ENCODE results near the gene NOL4L.

The NOL4L gene

DNA sequence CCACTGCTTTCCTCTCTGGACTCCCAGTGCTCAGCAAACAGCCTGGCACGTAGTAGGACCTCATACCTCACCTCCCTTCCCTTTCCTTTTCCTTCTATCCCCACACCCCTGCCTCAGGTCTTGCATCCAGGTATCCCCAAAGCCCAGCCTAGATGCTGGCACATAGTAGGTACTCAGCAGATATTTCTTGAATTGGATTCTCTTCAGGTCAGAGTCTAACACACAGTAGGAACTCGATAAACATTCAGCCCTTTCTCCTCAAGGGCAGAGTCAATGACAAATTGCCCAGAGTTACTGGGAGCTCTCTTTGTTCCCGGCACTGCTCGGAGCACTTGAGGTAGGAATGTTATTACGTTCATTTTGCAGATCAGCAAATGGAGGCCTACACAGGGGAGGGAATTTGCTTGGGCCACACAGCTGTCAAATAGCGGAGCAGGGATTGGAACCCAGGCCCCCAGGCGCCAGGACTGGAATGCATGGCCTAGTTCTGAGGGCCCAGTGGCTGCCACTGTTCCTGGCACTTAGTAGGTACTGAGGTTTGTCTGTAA is 25.9 kb downstream of the NOL4L start:
- Histone ChIP-seq H3K9ac (ENCODE audit: low read depth, low read length) (no peak overlapping the region), H3K27ac (ENCODE audit: low read depth, low read length) (no peak overlapping the region), H3K27me3 (ENCODE audit: control insufficient read depth, insufficient read depth, low read length) (no peaks in the 10 kb centered on the region), H3K36me3 (ENCODE audit: control insufficient read depth, insufficient read depth, low read length) (no peaks in the 10 kb centered on the region), H3K4me3 (ENCODE audit: low read depth, low read length) (no peak overlapping the region), H3K9me3 (ENCODE audit: control insufficient read depth, insufficient read depth, low read length) (no peaks in the 10 kb centered on the region), H3K4me1 (ENCODE audit: control insufficient read depth, insufficient read depth, low read length) (peaks cover 6% of the 10 kb centered on the region; the same call in 1 of the 2 replicates)

DNA sequence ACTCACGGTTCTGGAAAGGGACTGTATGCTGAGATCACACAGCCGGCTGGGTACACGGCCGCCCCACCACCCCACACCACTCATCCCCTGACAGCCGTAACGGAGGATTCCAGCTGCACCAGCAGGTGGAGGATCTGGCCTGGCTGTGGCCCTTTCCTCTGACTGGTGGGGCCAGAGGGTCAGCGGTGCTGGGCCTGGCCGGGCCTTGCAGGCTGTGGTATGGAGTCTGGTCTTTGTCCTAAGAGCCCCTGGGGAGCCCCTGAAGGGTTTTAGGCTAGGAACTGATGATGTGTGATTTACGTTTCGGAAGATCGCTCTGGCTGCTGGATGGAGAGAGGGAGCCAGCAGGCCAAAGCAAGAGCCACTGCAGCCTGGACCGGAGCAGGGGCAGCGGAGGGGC is 26.6 kb downstream of the NOL4L start:
- H3K9ac ChIP-seq (ENCODE audit: low read depth, low read length), result no peak overlapping the region

DNA sequence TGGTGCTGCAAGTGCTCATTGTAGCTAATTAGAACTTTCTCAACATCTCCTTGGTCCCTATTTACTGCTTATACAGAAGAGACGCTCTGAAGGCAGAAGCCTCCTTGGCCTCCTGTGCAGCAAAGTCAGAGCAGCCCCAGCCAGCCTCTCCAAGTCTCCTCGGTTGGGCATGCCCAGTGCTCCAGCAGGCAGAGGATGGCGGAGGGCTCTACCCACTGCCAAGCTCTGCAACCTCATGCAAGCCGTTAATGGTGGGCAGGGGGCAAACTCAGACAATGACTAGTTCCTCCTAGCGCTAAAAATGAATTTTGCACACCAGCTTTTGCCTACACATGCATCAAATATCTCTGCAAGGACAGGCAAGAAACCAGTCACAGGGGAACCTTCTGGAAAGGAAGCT is 27.8 kb downstream of the NOL4L start:
- peaks cover 4% of the 10 kb centered on the region; the same call in 1 of the 2 replicates for H3K4me1 ChIP-seq (ENCODE audit: control insufficient read depth, insufficient read depth, low read length)
- H3K36me3 ChIP-seq (ENCODE audit: control insufficient read depth, insufficient read depth, low read length), result no peaks in the 10 kb centered on the region
- no peaks in the 10 kb centered on the region for H3K9me3 ChIP-seq (ENCODE audit: control insufficient read depth, insufficient read depth, low read length)
- H3K4me3 ChIP-seq (ENCODE audit: low read depth, low read length), result no peak overlapping the region
- no peak overlapping the region for H3K9ac ChIP-seq (ENCODE audit: low read depth, low read length)
- no peak overlapping the region for H3K27ac ChIP-seq (ENCODE audit: low read depth, low read length)
- H3K27me3 ChIP-seq (ENCODE audit: control insufficient read depth, insufficient read depth, low read length), result no peaks in the 10 kb centered on the region

More for the DNA sequence above, 26.6 kb downstream of the NOL4L start:
- Histone ChIP-seq H3K36me3 (ENCODE audit: control insufficient read depth, insufficient read depth, low read length) (no peaks in the 10 kb centered on the region), H3K27me3 (ENCODE audit: control insufficient read depth, insufficient read depth, low read length) (no peaks in the 10 kb centered on the region), H3K27ac (ENCODE audit: low read depth, low read length) (no peak overlapping the region), H3K9me3 (ENCODE audit: control insufficient read depth, insufficient read depth, low read length) (no peaks in the 10 kb centered on the region), H3K4me1 (ENCODE audit: control insufficient read depth, insufficient read depth, low read length) (peaks cover 6% of the 10 kb centered on the region; the same call in 1 of the 2 replicates), H3K4me3 (ENCODE audit: low read depth, low read length) (no peak overlapping the region)

DNA sequence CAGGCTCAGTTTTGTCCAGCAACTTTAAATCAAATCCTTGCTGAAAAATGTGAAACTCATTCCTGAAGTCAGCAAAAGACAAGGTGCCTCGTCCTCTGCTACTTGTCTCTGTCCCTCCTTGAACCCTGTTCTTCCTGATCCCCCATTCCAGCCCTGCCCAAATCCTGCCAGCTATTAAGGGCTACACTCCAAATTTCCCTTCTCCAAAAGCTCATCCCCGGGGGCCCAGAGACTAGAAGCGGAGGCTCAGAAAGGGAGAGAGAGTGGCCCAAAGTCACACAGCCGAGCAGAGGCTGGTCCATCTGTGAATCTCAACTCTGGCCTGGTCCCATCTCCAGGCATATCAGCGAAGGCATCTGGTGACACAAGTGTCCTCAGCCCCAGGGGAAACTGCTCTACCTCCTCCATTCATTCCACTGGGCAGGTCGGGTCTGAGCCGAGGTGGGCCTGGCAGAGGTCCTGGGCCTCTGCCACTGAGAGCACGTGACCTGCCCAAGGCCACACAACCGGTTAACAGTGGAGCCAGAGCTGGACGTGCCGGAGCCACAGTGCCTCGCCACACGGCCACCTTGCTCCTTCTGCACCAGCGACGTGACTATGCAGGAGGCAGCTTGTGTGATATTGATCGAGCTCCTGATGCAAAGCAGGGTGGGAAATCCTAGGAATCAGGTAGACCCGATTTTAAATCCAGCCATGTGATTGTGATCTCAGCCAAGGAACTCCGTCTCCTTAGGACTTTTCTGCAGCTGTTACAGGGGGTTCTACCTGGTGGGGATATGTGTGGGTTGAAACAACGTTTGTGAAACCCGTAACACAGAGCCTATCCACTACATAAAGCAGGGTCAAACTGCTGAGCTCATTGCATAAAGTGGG is 28.6 kb downstream of the NOL4L start:
- Histone ChIP-seq H3K27ac (ENCODE audit: low read depth, low read length) (no peak overlapping the region), H3K27me3 (ENCODE audit: control insufficient read depth, insufficient read depth, low read length) (no peaks in the 10 kb centered on the region), H3K36me3 (ENCODE audit: control insufficient read depth, insufficient read depth, low read length) (no peaks in the 10 kb centered on the region), H3K4me1 (ENCODE audit: control insufficient read depth, insufficient read depth, low read length) (no peaks in the 10 kb centered on the region; the same call in 1 of the 2 replicates), H3K9me3 (ENCODE audit: control insufficient read depth, insufficient read depth, low read length) (no peaks in the 10 kb centered on the region), H3K9ac (ENCODE audit: low read depth, low read length) (no peak overlapping the region), H3K4me3 (ENCODE audit: low read depth, low read length) (no peak overlapping the region)

DNA sequence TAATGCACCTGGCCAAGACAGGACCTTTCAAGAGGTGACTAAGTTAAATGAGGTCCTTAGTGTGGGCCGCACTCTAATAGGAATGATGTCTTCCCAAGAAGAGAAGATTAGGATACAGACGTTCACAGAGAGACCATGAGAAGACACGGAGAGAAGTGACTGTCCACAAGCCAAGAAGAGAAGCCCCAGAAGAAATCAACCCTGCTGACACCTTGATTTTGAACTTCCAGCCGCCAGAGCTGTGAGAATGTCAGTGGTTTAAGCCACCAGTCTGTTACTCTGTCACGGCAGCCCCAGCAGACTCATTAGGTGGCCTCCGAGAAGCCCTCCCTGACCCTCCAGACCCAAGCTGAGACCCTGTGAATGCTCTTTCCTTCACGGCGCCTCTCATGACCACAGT is 29.5 kb downstream of the NOL4L start:
- H3K36me3 ChIP-seq (ENCODE audit: control insufficient read depth, insufficient read depth, low read length), result no peaks in the 10 kb centered on the region
- no peaks in the 10 kb centered on the region for H3K27me3 ChIP-seq (ENCODE audit: control insufficient read depth, insufficient read depth, low read length)
- H3K9me3 ChIP-seq (ENCODE audit: control insufficient read depth, insufficient read depth, low read length), result no peaks in the 10 kb centered on the region
- H3K9ac ChIP-seq (ENCODE audit: low read depth, low read length), result no peak overlapping the region
- no peak overlapping the region for H3K4me3 ChIP-seq (ENCODE audit: low read depth, low read length)
- H3K27ac ChIP-seq (ENCODE audit: low read depth, low read length), result no peak overlapping the region
- H3K4me1 ChIP-seq (ENCODE audit: control insufficient read depth, insufficient read depth, low read length), result no peaks in the 10 kb centered on the region; the same call in 1 of the 2 replicates

DNA sequence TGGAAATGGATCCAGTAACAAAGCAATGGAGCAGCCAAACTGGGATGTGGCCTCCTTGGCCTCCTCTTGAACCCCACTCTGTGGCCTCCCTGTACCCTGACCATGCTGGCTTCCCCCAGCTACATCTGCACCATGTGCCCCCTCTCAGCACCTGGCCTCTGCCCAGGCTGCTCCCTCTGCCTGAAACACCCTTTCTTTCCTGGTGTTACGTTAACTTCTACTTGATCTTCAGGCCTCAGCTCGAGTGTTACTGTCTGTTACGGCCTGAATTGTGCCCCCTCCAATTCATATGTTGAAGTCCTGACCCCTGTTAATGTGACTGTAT is 30.2 kb downstream of the NOL4L start:
- no peak overlapping the region for H3K27ac ChIP-seq (ENCODE audit: low read depth, low read length)
- no peaks in the 10 kb centered on the region for H3K36me3 ChIP-seq (ENCODE audit: control insufficient read depth, insufficient read depth, low read length)

DNA sequence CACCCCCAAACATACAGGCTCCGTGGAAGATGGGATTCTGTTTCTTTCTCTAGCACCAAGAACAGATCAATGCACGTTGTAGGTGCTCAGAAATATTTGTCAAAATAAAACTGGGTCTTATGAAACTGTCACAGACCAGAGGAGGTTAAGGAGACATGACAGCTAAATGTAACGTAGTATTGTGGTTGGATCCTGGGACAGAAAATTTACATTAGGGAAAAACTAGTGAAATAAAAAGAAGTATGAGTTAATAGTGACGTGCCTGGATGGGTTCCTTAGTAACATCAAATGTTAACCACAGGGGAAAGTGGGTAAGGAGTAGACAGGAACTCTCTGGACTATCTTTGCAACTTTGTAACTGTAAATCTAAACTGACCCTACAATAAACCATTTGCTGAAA is 31.5 kb downstream of the NOL4L start:
- Histone ChIP-seq H3K4me1 (ENCODE audit: control insufficient read depth, insufficient read depth, low read length) (no peaks in the 10 kb centered on the region; the same call in 1 of the 2 replicates), H3K27me3 (ENCODE audit: control insufficient read depth, insufficient read depth, low read length) (no peaks in the 10 kb centered on the region), H3K4me3 (ENCODE audit: low read depth, low read length) (no peak overlapping the region), H3K9me3 (ENCODE audit: control insufficient read depth, insufficient read depth, low read length) (no peaks in the 10 kb centered on the region), H3K27ac (ENCODE audit: low read depth, low read length) (no peak overlapping the region), H3K36me3 (ENCODE audit: control insufficient read depth, insufficient read depth, low read length) (no peaks in the 10 kb centered on the region), H3K9ac (ENCODE audit: low read depth, low read length) (no peak overlapping the region)

More for the DNA sequence above, 30.2 kb downstream of the NOL4L start:
- H3K4me3 ChIP-seq (ENCODE audit: low read depth, low read length), result no peak overlapping the region
- no peaks in the 10 kb centered on the region for H3K27me3 ChIP-seq (ENCODE audit: control insufficient read depth, insufficient read depth, low read length)
- no peak overlapping the region for H3K9ac ChIP-seq (ENCODE audit: low read depth, low read length)
- H3K4me1 ChIP-seq (ENCODE audit: control insufficient read depth, insufficient read depth, low read length), result no peaks in the 10 kb centered on the region; the same call in 1 of the 2 replicates
- no peaks in the 10 kb centered on the region for H3K9me3 ChIP-seq (ENCODE audit: control insufficient read depth, insufficient read depth, low read length)

DNA sequence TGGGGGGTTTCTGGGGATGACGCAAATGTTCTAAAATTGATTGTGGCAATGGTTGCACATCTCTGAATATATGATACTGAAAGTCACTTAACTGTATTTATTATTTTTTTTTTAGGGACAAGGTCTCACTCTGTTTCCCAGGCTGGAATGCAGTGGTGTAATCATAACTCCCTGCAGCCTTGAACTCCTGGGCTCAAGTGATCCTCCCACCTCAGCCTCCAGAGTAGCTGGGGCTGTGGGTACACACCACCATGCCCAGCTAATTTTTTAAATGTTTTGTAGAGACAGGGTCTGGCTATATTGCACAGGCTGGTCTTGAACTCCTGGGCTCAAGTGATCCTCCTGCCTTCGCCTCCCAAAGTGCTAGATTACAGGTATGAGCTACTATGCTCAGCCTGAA is 33.4 kb downstream of the NOL4L start:
- no peak overlapping the region for H3K4me3 ChIP-seq (ENCODE audit: low read depth, low read length)
- no peaks in the 10 kb centered on the region for H3K36me3 ChIP-seq (ENCODE audit: control insufficient read depth, insufficient read depth, low read length)
- no peak overlapping the region for H3K9ac ChIP-seq (ENCODE audit: low read depth, low read length)
- no peaks in the 10 kb centered on the region for H3K27me3 ChIP-seq (ENCODE audit: control insufficient read depth, insufficient read depth, low read length)
- H3K4me1 ChIP-seq (ENCODE audit: control insufficient read depth, insufficient read depth, low read length), result no peaks in the 10 kb centered on the region
- H3K9me3 ChIP-seq (ENCODE audit: control insufficient read depth, insufficient read depth, low read length), result no peaks in the 10 kb centered on the region
- no peak overlapping the region for H3K27ac ChIP-seq (ENCODE audit: low read depth, low read length)

DNA sequence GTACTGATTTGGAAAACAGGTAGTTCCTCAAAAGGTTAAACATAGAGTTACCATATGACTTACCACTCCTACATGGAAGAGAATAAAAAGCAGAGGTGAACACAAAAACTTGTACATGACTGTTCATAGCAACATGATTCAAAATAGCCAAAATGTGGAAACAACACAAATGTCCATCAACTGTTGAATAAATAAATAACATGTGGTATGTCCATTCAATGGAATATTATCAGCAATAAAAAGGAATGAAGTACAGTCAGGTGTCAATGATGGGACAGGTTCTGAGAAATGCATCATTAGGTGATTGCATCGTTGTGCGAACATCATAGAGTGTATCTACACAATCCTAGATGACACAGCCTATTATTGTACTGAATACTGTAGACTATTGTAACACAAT is 35.3 kb downstream of the NOL4L start:
- Histone ChIP-seq H3K27me3 (ENCODE audit: control insufficient read depth, insufficient read depth, low read length) (no peaks in the 10 kb centered on the region), H3K4me1 (ENCODE audit: control insufficient read depth, insufficient read depth, low read length) (no peaks in the 10 kb centered on the region), H3K4me3 (ENCODE audit: low read depth, low read length) (no peak overlapping the region), H3K27ac (ENCODE audit: low read depth, low read length) (no peak overlapping the region), H3K36me3 (ENCODE audit: control insufficient read depth, insufficient read depth, low read length) (no peaks in the 10 kb centered on the region), H3K9ac (ENCODE audit: low read depth, low read length) (no peak overlapping the region), H3K9me3 (ENCODE audit: control insufficient read depth, insufficient read depth, low read length) (no peaks in the 10 kb centered on the region)

DNA sequence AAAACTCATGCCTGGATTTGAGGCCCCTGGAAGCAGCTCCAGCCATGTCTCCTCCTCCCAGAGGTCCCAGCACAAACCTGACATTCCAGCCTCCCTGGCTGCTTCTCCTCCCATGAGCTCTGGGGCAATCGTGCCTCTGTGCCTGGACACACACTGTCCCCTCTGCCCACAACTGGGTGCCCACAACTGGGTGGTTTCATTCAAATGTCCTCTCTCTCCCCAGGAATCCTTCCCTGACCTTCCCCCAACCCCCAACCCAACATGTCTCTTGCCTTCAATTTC is 37.4 kb downstream of the NOL4L start:
- no peaks in the 10 kb centered on the region for H3K9me3 ChIP-seq (ENCODE audit: control insufficient read depth, insufficient read depth, low read length)
- H3K4me1 ChIP-seq (ENCODE audit: control insufficient read depth, insufficient read depth, low read length), result no peaks in the 10 kb centered on the region
- no peaks in the 10 kb centered on the region for H3K36me3 ChIP-seq (ENCODE audit: control insufficient read depth, insufficient read depth, low read length)
- H3K9ac ChIP-seq (ENCODE audit: low read depth, low read length), result no peak overlapping the region
- no peak overlapping the region for H3K27ac ChIP-seq (ENCODE audit: low read depth, low read length)
- no peaks in the 10 kb centered on the region for H3K27me3 ChIP-seq (ENCODE audit: control insufficient read depth, insufficient read depth, low read length)
- no peak overlapping the region for H3K4me3 ChIP-seq (ENCODE audit: low read depth, low read length)

DNA sequence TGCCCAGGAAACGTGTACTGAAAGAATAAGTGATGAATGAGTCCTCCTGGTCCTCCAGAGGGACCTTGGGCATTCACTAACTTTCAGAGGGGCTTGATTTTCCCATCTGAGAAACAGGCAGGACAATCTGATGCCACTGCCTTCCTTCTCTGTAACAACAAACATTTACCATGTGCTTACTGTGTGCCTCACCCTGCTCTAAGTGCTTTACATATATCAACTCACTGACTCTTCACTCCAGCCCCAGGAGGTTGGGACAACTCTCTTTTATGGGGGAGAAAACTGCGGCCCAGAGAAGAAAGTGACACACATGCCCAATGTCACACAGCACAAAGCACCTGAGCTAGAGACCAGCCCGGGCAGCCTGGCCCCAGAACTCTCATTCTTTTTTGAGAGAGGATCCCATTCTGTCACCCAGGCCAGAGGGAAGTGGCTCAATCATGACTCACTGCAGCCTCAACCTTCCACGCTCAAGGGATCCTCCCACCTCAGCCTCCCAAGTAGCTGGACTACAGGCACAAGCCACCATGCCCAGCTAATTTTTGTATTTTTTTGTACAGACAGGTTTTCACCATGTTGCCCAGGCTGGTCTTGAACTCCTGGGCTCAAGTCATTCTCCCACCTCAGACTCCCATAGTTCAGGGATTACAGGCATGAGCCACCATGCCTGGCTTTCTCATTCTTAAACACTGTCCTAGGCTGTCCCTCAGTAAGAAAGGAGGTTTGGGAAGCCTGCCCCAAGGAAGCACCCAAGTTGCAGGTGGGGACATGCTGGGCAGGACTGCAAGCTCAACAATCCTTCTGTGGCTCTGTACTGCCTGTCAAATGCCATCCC is 38.0 kb downstream of the NOL4L start:
- Histone ChIP-seq H3K4me3 (ENCODE audit: low read depth, low read length) (no peak overlapping the region), H3K27ac (ENCODE audit: low read depth, low read length) (no peak overlapping the region), H3K27me3 (ENCODE audit: control insufficient read depth, insufficient read depth, low read length) (no peaks in the 10 kb centered on the region), H3K4me1 (ENCODE audit: control insufficient read depth, insufficient read depth, low read length) (no peaks in the 10 kb centered on the region), H3K9me3 (ENCODE audit: control insufficient read depth, insufficient read depth, low read length) (no peaks in the 10 kb centered on the region), H3K36me3 (ENCODE audit: control insufficient read depth, insufficient read depth, low read length) (no peaks in the 10 kb centered on the region), H3K9ac (ENCODE audit: low read depth, low read length) (no peak overlapping the region)

Data from HUES48 (cell line).